ENCODE measurements around the gene DOCK1. TPM values are rescaled to one million over a fixed set of nuclear protein-coding genes. Genes with fewer than 3 reads are reported as not detected.

Gene DOCK1
- total RNA-seq, 1 donor, result 0.42 TPM

GRCh38 chr10:127259347-127259746 lies 354.1 kb downstream of the DOCK1 start:
- Histone ChIP-seq H3K27me3 (ENCODE audit: insufficient read depth, low read length) (no peaks in the 10 kb centered on the region), H3K4me3 (ENCODE audit: low read length) (no peak overlapping the region), H3K9me3 (ENCODE audit: low read depth, low read length) (no peaks in the 10 kb centered on the region), H3K4me1 (ENCODE audit: insufficient read depth, low read length) (peaks cover 8% of the 10 kb centered on the region)

DNA sequence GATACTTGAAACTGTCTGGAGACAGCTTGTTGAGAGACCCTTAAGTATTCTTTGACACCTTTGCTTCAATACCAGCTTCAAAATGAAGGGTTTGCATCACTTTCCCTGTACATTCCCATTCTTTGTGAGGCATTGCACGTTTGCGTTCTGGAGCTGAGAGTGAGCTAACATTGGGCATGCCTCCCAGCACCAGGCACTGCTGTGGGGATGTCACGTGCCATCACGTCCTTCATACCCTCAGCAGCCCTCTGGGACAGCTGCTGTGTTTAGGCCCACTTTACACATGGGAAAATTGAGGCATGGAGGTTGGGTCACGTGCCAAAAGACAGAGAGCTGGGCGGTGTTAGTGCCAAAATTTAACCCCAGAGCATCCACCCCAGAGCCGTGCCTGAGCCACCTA lies 357.4 kb downstream of the DOCK1 start:
- H3K4me1 ChIP-seq (ENCODE audit: insufficient read depth, low read length), result no peaks in the 10 kb centered on the region
- no peak overlapping the region for H3K4me3 ChIP-seq (ENCODE audit: low read length)
- H3K27me3 ChIP-seq (ENCODE audit: insufficient read depth, low read length), result no peaks in the 10 kb centered on the region
- H3K9me3 ChIP-seq (ENCODE audit: low read depth, low read length), result no peaks in the 10 kb centered on the region

DNA sequence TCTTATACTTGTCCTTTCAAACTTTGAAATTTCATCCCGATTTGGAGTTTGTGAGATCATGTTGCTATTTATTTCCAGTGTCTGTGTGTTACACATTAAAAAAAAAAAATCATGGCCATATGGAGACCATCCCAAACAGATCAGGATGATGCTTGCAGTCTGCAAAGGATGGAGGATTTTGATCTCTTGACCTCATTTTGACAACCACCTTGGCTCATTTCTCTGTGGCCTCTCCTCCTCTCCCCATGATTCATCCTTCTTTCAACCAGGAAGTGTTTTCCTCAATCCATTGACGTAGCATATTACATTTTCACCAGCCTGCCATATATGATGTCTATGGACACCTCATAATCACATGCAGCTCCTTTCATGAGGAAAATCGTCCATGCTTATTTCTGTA lies 360.1 kb downstream of the DOCK1 start:
- H3K4me3 ChIP-seq (ENCODE audit: low read length), result no peak overlapping the region
- no peaks in the 10 kb centered on the region for H3K4me1 ChIP-seq (ENCODE audit: insufficient read depth, low read length)
- H3K27me3 ChIP-seq (ENCODE audit: insufficient read depth, low read length), result no peaks in the 10 kb centered on the region
- H3K9me3 ChIP-seq (ENCODE audit: low read depth, low read length), result no peaks in the 10 kb centered on the region

DNA sequence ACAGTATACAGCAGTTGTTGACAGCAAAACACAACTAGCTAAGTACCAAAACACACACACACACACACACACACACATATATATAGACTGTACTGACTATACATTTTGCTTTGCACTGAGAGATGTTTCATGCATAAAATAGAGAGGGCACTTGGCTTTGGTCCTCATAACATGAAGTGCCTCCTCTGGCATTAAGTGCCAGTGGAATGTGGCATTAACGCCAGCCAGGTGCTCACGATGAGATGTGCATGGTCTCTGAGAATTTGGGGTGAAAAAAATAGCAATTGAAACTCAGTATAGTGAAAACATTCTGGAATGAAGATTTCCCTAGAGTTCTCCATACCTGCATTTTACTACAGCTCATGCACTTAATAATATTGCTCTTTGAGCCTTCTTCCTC lies 361.2 kb downstream of the DOCK1 start:
- no peak overlapping the region for H3K4me3 ChIP-seq (ENCODE audit: low read length)
- H3K4me1 ChIP-seq (ENCODE audit: insufficient read depth, low read length), result no peaks in the 10 kb centered on the region
- no peaks in the 10 kb centered on the region for H3K27me3 ChIP-seq (ENCODE audit: insufficient read depth, low read length)
- no peaks in the 10 kb centered on the region for H3K9me3 ChIP-seq (ENCODE audit: low read depth, low read length)

DNA sequence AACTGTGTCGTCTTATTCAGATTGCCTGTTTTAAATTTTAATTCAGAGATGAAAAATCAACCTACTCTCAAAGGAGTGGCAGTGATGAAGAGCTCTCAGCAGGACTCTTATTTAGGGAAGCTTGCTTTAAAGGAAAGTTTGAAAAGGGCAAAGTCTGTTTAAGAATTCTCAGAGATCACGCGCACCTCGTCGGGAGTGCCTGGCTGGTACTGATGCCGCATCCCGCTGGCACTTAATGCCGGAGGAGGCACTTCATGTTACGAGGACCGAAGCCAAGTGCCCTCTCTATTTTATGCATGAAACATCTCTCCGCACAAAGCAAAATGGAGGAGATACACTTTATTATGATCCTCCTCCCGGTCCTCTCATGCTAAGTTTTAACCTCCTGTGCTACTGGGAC lies 362.2 kb downstream of the DOCK1 start:
- no peak overlapping the region for H3K4me3 ChIP-seq (ENCODE audit: low read length)
- no peaks in the 10 kb centered on the region for H3K9me3 ChIP-seq (ENCODE audit: low read depth, low read length)
- H3K4me1 ChIP-seq (ENCODE audit: insufficient read depth, low read length), result no peaks in the 10 kb centered on the region
- no peaks in the 10 kb centered on the region for H3K27me3 ChIP-seq (ENCODE audit: insufficient read depth, low read length)

GRCh38 chr10:127272076-127272475 lies 366.8 kb downstream of the DOCK1 start:
- H3K4me3 ChIP-seq (ENCODE audit: low read length), result no peak overlapping the region
- H3K4me1 ChIP-seq (ENCODE audit: insufficient read depth, low read length), result no peaks in the 10 kb centered on the region
- H3K9me3 ChIP-seq (ENCODE audit: low read depth, low read length), result no peaks in the 10 kb centered on the region
- H3K27me3 ChIP-seq (ENCODE audit: insufficient read depth, low read length), result no peaks in the 10 kb centered on the region

- no peak overlapping the region for H3K4me3 ChIP-seq (ENCODE audit: low read length)
- H3K4me1 ChIP-seq (ENCODE audit: insufficient read depth, low read length), result no peaks in the 10 kb centered on the region
Measured at GRCh38 chr10:127275272-127275671, 370.0 kb downstream of the DOCK1 start.

GRCh38 chr10:127275793-127276450 lies 370.7 kb downstream of the DOCK1 start:
- Histone ChIP-seq H3K27me3 (ENCODE audit: insufficient read depth, low read length) (no peaks in the 10 kb centered on the region), H3K4me1 (ENCODE audit: insufficient read depth, low read length) (no peaks in the 10 kb centered on the region), H3K9me3 (ENCODE audit: low read depth, low read length) (no peaks in the 10 kb centered on the region), H3K4me3 (ENCODE audit: low read length) (no peak overlapping the region)

More at GRCh38 chr10:127275272-127275671, 370.0 kb downstream of the DOCK1 start:
- Histone ChIP-seq H3K27me3 (ENCODE audit: insufficient read depth, low read length) (no peaks in the 10 kb centered on the region), H3K9me3 (ENCODE audit: low read depth, low read length) (no peaks in the 10 kb centered on the region)

DNA sequence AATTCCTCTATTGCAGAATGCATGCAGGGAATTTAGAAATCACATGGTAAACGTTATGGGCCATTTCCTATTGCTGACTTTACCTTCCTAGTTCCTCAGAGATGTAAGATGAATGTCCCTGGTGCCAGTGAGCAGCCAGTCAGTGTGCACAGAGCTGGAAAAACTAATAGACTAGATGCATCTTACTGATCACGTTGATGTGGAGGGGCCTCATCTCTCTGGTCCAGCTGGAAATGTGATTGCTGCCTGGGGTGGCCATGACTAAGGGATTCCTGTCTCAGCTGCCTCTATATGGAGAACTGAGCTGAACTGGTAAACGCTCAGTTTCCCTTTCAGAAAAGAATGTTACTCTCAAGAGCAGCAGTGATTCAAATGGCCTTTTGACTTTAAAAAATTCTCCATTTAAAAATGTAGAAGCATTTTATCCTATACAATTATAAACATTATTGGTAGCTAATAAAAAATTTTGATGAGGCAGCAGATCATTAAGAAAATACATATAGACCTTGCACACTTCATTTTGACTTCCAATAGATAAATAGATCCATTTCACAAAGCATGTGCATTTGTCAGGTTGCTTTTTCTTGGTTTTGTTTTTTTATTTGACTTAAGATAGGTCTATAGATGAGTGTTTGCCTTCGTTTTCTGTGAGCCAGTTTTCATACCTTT lies 371.7 kb downstream of the DOCK1 start:
- Histone ChIP-seq H3K4me1 (ENCODE audit: insufficient read depth, low read length) (no peaks in the 10 kb centered on the region), H3K4me3 (ENCODE audit: low read length) (no peak overlapping the region), H3K27me3 (ENCODE audit: insufficient read depth, low read length) (no peaks in the 10 kb centered on the region), H3K9me3 (ENCODE audit: low read depth, low read length) (no peaks in the 10 kb centered on the region)

GRCh38 chr10:127278001-127278400 lies 372.8 kb downstream of the DOCK1 start:
- no peaks in the 10 kb centered on the region for H3K9me3 ChIP-seq (ENCODE audit: low read depth, low read length)
- no peaks in the 10 kb centered on the region for H3K4me1 ChIP-seq (ENCODE audit: insufficient read depth, low read length)
- H3K4me3 ChIP-seq (ENCODE audit: low read length), result no peak overlapping the region
- H3K27me3 ChIP-seq (ENCODE audit: insufficient read depth, low read length), result no peaks in the 10 kb centered on the region

GRCh38 chr10:127279334-127279774 lies 374.1 kb downstream of the DOCK1 start:
- no peaks in the 10 kb centered on the region for H3K27me3 ChIP-seq (ENCODE audit: insufficient read depth, low read length)
- H3K4me1 ChIP-seq (ENCODE audit: insufficient read depth, low read length), result no peaks in the 10 kb centered on the region
- no peak overlapping the region for H3K4me3 ChIP-seq (ENCODE audit: low read length)
- H3K9me3 ChIP-seq (ENCODE audit: low read depth, low read length), result no peaks in the 10 kb centered on the region

DNA sequence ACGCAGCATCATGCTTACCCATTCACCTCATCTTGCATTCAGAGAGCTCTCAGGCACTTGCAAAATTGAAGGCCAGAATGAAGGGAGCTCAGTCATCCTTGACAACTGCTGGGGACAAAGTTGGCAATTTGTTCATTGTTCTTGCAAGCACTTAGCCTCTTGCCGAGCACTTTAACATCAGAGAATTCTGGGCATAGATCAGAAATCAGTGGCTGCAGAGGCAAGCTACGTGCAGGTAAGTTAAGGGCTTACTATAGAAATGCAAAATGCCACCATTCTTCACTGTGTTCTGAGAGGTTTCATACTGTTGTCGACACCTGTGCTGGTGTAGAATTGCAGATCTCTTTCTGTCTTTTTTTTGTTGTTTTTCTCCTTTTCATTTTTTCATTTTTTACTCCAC lies 375.2 kb downstream of the DOCK1 start:
- no peaks in the 10 kb centered on the region for H3K9me3 ChIP-seq (ENCODE audit: low read depth, low read length)
- no peak overlapping the region for H3K4me3 ChIP-seq (ENCODE audit: low read length)
- H3K4me1 ChIP-seq (ENCODE audit: insufficient read depth, low read length), result no peaks in the 10 kb centered on the region
- H3K27me3 ChIP-seq (ENCODE audit: insufficient read depth, low read length), result no peaks in the 10 kb centered on the region

GRCh38 chr10:127283017-127283416 lies 377.8 kb downstream of the DOCK1 start:
- no peaks in the 10 kb centered on the region for H3K4me1 ChIP-seq (ENCODE audit: insufficient read depth, low read length)
- no peaks in the 10 kb centered on the region for H3K27me3 ChIP-seq (ENCODE audit: insufficient read depth, low read length)
- H3K9me3 ChIP-seq (ENCODE audit: low read depth, low read length), result peaks cover 4% of the 10 kb centered on the region
- H3K4me3 ChIP-seq (ENCODE audit: low read length), result no peak overlapping the region

DNA sequence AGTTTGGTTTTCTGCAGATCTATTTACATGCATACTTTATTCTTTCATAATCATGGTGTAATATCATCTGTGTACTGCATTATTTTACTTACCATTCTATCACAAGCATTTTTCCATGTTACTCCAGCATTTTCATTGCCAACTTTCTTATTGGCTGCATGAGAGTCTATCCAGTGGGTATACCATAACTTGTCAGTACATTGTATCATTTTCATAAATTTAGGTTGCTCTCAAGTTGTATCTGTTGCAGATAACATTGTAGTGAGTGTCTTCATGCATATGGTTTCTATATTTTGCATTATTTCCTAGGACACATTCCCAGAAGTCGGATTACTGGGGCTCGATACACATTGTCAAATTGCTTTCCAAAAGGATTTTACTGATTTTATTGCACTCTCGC lies 378.3 kb downstream of the DOCK1 start:
- Histone ChIP-seq H3K27me3 (ENCODE audit: insufficient read depth, low read length) (no peaks in the 10 kb centered on the region), H3K4me1 (ENCODE audit: insufficient read depth, low read length) (no peaks in the 10 kb centered on the region), H3K4me3 (ENCODE audit: low read length) (no peak overlapping the region), H3K9me3 (ENCODE audit: low read depth, low read length) (peaks cover 9% of the 10 kb centered on the region)

DNA sequence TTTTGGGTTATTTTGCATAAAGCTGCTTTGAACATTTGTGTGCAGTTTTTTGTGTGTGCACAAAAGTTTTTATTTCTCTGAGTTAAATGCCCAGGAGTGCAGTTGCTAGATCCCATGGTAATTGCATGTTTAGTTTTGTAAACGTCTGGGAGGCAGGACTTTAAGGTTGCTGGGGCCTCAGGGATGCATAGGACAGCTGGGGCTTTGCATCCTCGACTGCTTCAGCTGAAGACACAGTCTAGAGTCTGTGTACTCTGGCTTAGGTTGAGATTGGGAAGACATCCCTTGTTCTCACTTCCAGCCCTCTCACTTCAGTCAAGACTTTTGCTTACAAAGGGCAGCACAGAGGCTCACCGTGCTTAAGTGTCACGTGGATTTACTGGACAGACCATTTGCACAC lies 385.6 kb downstream of the DOCK1 start:
- H3K27me3 ChIP-seq (ENCODE audit: insufficient read depth, low read length), result no peaks in the 10 kb centered on the region
- H3K4me1 ChIP-seq (ENCODE audit: insufficient read depth, low read length), result peaks cover 28% of the 10 kb centered on the region
- peaks cover 9% of the 10 kb centered on the region for H3K9me3 ChIP-seq (ENCODE audit: low read depth, low read length)
- no peak overlapping the region for H3K4me3 ChIP-seq (ENCODE audit: low read length)

DNA sequence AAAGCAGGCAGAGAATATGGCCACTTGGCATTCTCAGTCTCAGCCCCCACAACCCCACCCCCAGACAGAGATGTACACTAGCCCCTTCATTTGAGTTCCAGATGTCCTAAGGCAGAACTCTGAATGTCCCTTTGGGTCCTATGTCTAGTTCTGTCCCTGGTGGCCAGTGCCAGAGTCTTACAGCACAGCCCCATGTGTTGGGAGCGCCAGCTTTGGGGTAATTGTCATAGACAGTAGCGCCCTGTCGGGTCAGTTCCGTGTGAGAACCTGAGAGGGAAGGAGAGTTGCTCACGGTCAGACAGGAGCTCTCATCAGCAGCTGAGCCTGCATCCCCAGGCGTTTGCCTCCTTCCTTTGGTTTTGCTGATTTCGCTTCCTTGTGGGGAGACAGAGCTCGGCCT lies 386.1 kb downstream of the DOCK1 start:
- Histone ChIP-seq H3K4me1 (ENCODE audit: insufficient read depth, low read length) (peaks cover 28% of the 10 kb centered on the region), H3K27me3 (ENCODE audit: insufficient read depth, low read length) (no peaks in the 10 kb centered on the region), H3K4me3 (ENCODE audit: low read length) (no peak overlapping the region), H3K9me3 (ENCODE audit: low read depth, low read length) (peaks cover 9% of the 10 kb centered on the region)

All from mononuclear cell (primary cell).